ENCODE results near the gene MARK3. TPM values are rescaled to one million over a fixed set of nuclear protein-coding genes. Genes with fewer than 3 reads are reported as not detected.

The MARK3 gene
- total and polyA plus RNA-seq, 10 of the 15 experiments (the other 5 are each of a cell fraction or from before 2014, with no cell fraction given): 10.7 to 75.1 (median 41.4) TPM

GRCh38 chr14:103453791-103454190 is 68.6 kb downstream of the MARK3 start:
- RAD21 ChIA-PET (ENCODE audit: unreplicated experiment): no interaction called here
- no TSS peak for BruUV-seq (replicated peaks)

More at GRCh38 chr14:103453791-103454190, 68.6 kb downstream of the MARK3 start:
- H3K4me3 ChIP-seq: no peak overlapping the region
- H3K4me1 ChIP-seq (ENCODE audit: control insufficient read depth, insufficient read depth, low read length): no peaks in the 10 kb centered on the region
- TF ChIP-seq NFXL1 (IDR thresholded peaks at IDR 0.05; ENCODE audit: borderline replicate concordance) (no peak), MTA3 (IDR thresholded peaks at IDR 0.05; ENCODE audit: borderline replicate concordance, low read length) (no peak), ETV6 (conservative IDR thresholded peaks at IDR 0.05 in 1 of 2, IDR thresholded peaks at IDR 0.05 in 1 of 2; ENCODE audit: borderline replicate concordance in 1 of 2, low read depth in 1 of 2) (no peak), PAX5 (IDR thresholded peaks at IDR 0.05; ENCODE audit: borderline replicate concordance, low read depth, low read length) (no peak), POLR2A (IDR thresholded peaks at IDR 0.05; ENCODE audit: low read depth, low read length) (no peak), EGR1 (IDR thresholded peaks at IDR 0.05; ENCODE audit: borderline replicate concordance in 1 of 2, low read depth in 2 of 2, low read length in 2 of 2) (no peak), JUNB (IDR thresholded peaks at IDR 0.05) (no peak), CUX1 (IDR thresholded peaks at IDR 0.05; ENCODE audit: insufficient replicate concordance, low read depth, low read length) (no peak), SREBF1 (IDR thresholded peaks at IDR 0.05; ENCODE audit: low read length) (no peak)
- in situ Hi-C loops (cut with MboI): no loop called here
- H3K4me2 ChIP-seq (ENCODE audit: control insufficient read depth, insufficient read depth): no peak overlapping the region
- H3K36me3 ChIP-seq (ENCODE audit: control insufficient read depth in 2 of 2, insufficient read depth in 2 of 2, low read length in 1 of 2): peaks cover 5 to 9% of the 10 kb centered on the region in 2 experiments
- H4K20me1 ChIP-seq (ENCODE audit: control insufficient read depth, insufficient read depth): no peaks in the 10 kb centered on the region; the same call in 1 of the 2 replicates
- H3K27ac ChIP-seq (ENCODE audit: control insufficient read depth, insufficient read depth): no peak overlapping the region
- WGBS (ENCODE audit: insufficient coverage, insufficient replicate concordance, low lambda C conversion rate, missing lambda C conversion rate): 98% methylated on average over 6 of the region's 6 CpGs
- H3K79me2 ChIP-seq (ENCODE audit: control insufficient read depth, insufficient read depth, low read length): no peaks in the 10 kb centered on the region; the same call in 1 of the 2 replicates
- no peaks in the 10 kb centered on the region for H3K9me3 ChIP-seq (replicated peaks; ENCODE audit: control insufficient read depth, insufficient read depth, low read length)
- POLR2A ChIA-PET: no interaction called here
- H3K27me3 ChIP-seq (replicated peaks in 1 of 2; ENCODE audit: control insufficient read depth in 2 of 2, insufficient read depth in 2 of 2, low read length in 1 of 2): no peaks in the 10 kb centered on the region
- CTCF ChIA-PET: no interaction called here
- H3K9ac ChIP-seq (ENCODE audit: control insufficient read depth, insufficient read depth, low read length): no peak overlapping the region
- intact Hi-C loops (cut with micrococcal nuclease; ENCODE audit: unreplicated experiment): no loop called here
- no peak for ATAC-seq
- FAIRE-seq: no peak
- SMC1A ChIA-PET (ENCODE audit: uncharacterized antibody, unreplicated experiment): no interaction called here
- no peak overlapping the region for H2AFZ ChIP-seq (ENCODE audit: control insufficient read depth, low read depth, low read length)
- DNase-seq (ENCODE audit: low read depth, low spot score): no peak

Measured in GM12878 (cell line).